IgD-negative memory B cell (primary cell): ENCODE results near the gene ICOS. TPM values are rescaled to one million over a fixed set of nuclear protein-coding genes. Genes with fewer than 3 reads are reported as not detected.
"Not testable (repeated sequence)": the region's sequence is repeated elsewhere in the genome, so short reads cannot be mapped to it uniquely, and the experiment has no call there.

ENCODE experiments used
- H3K27ac Mint-ChIP-seq, 3 donors: one replicate each; pipeline ENCODE4 v1.8.0; 2020 to 2022; ENCODE audit warnings: mild to moderate bottlenecking in 3 of 3, mixed read lengths in 3 of 3, moderate library complexity in 1 of 3
- H3K27me3 Mint-ChIP-seq: one replicate; pipeline ENCODE4 v1.8.0; 2021; ENCODE audit warnings: mixed read lengths
- H3K36me3 Mint-ChIP-seq: one replicate; pipeline ENCODE4 v1.8.0; 2020; ENCODE audit warnings: mild to moderate bottlenecking, mixed read lengths
- H3K4me1 Mint-ChIP-seq, 3 donors: one replicate each; pipeline ENCODE4 v1.8.0; 2020 to 2022; ENCODE audit warnings: mixed read lengths in 3 of 3, mild to moderate bottlenecking in 1 of 3
- H3K4me3 Mint-ChIP-seq, 4 donors: one replicate each; pipeline ENCODE4 v1.8.0; 2020 to 2022; ENCODE audit warnings: mild to moderate bottlenecking in 4 of 4, mixed read lengths in 4 of 4, moderate library complexity in 3 of 4
- H3K9me3 Mint-ChIP-seq, 3 donors: one replicate each; pipeline ENCODE4 v1.8.0; 2020 to 2021; ENCODE audit warnings: mixed read lengths in 3 of 3, mild to moderate bottlenecking in 1 of 3
- polyA plus RNA-seq: library from polyadenylated mRNA; unstranded; fragments of 300-500 nt; fragmentation: Illumina TruSeq; gene quantifications from one replicate; pipeline ENCODE4 v1.2.3, GENCODE V29; 2021

Gene ICOS
- polyA plus RNA-seq, 1 donor from 2014 or later: 0.29 TPM

- no peak overlapping the region for H3K27ac Mint-ChIP-seq
- H3K9me3 Mint-ChIP-seq: peaks cover 0 to 3% (median 3%) of the 10 kb centered on the region in 3 donors
- no peak overlapping the region for H3K4me3 Mint-ChIP-seq
- H3K36me3 Mint-ChIP-seq: no peaks in the 10 kb centered on the region
- H3K4me1 Mint-ChIP-seq: no peaks in the 10 kb centered on the region
- H3K27me3 Mint-ChIP-seq: peaks cover 11% of the 10 kb centered on the region
Measured at GRCh38 chr2:203973000-203973399, 36.4 kb downstream of the ICOS start.

GRCh38 chr2:203973676-203974075 lies 37.1 kb downstream of the ICOS start:
- Mint-ChIP-seq H3K9me3 (peaks cover 0 to 3% (median 0%) of the 10 kb centered on the region in 3 donors), H3K27ac (no peak overlapping the region), H3K36me3 (no peaks in the 10 kb centered on the region), H3K4me1 (no peaks in the 10 kb centered on the region), H3K27me3 (peaks cover 11% of the 10 kb centered on the region), H3K4me3 (no peak overlapping the region)

GRCh38 chr2:203975912-203976311 lies 39.3 kb downstream of the ICOS start:
- H3K27ac Mint-ChIP-seq: no peak overlapping the region
- H3K36me3 Mint-ChIP-seq: no peaks in the 10 kb centered on the region
- H3K4me1 Mint-ChIP-seq: no peaks in the 10 kb centered on the region
- H3K4me3 Mint-ChIP-seq: no peak overlapping the region
- H3K27me3 Mint-ChIP-seq: peaks cover 11% of the 10 kb centered on the region
- H3K9me3 Mint-ChIP-seq: peaks cover 0 to 3% (median 0%) of the 10 kb centered on the region in 3 donors

- Mint-ChIP-seq H3K27ac (no peak overlapping the region), H3K27me3 (peaks cover 9% of the 10 kb centered on the region), H3K9me3 (peaks cover 0 to 2% (median 0%) of the 10 kb centered on the region in 3 donors), H3K4me1 (no peaks in the 10 kb centered on the region), H3K4me3 (no peak overlapping the region), H3K36me3 (no peaks in the 10 kb centered on the region)
Measured at GRCh38 chr2:203982276-203982675, 45.7 kb downstream of the ICOS start.

GRCh38 chr2:203983064-203983715 lies 46.6 kb downstream of the ICOS start:
- peaks cover 10% of the 10 kb centered on the region for H3K27me3 Mint-ChIP-seq
- no peaks in the 10 kb centered on the region for H3K36me3 Mint-ChIP-seq
- H3K9me3 Mint-ChIP-seq: peaks cover 0 to 2% (median 0%) of the 10 kb centered on the region in 3 donors
- H3K4me3 Mint-ChIP-seq: no peak overlapping the region
- H3K4me1 Mint-ChIP-seq: no peaks in the 10 kb centered on the region
- no peak overlapping the region for H3K27ac Mint-ChIP-seq

GRCh38 chr2:203985978-203986377 lies 49.4 kb downstream of the ICOS start:
- H3K4me3 Mint-ChIP-seq, H3K36me3 Mint-ChIP-seq, H3K9me3 Mint-ChIP-seq, H3K4me1 Mint-ChIP-seq: not testable (repeated sequence)
- Mint-ChIP-seq H3K27ac (peak overlapping the region in 1 of 3 donors; percentile 64), H3K27me3 (peaks cover 10% of the 10 kb centered on the region)

GRCh38 chr2:203987959-203988358 lies 51.4 kb downstream of the ICOS start:
- Mint-ChIP-seq H3K27ac (no peak overlapping the region), H3K9me3 (no peaks in the 10 kb centered on the region), H3K27me3 (peaks cover 5% of the 10 kb centered on the region), H3K4me3 (no peak overlapping the region), H3K36me3 (no peaks in the 10 kb centered on the region), H3K4me1 (no peaks in the 10 kb centered on the region)

GRCh38 chr2:203988500-203989260 lies 52.1 kb downstream of the ICOS start:
- no peak overlapping the region for H3K4me3 Mint-ChIP-seq
- H3K27ac Mint-ChIP-seq: no peak overlapping the region
- H3K4me1 Mint-ChIP-seq: no peaks in the 10 kb centered on the region
- H3K27me3 Mint-ChIP-seq: peaks cover 5% of the 10 kb centered on the region
- no peaks in the 10 kb centered on the region for H3K9me3 Mint-ChIP-seq
- no peaks in the 10 kb centered on the region for H3K36me3 Mint-ChIP-seq

GRCh38 chr2:203989521-203989920 lies 53.0 kb downstream of the ICOS start:
- Mint-ChIP-seq H3K27ac (no peak overlapping the region), H3K9me3 (no peaks in the 10 kb centered on the region), H3K27me3 (peaks cover 5% of the 10 kb centered on the region), H3K4me1 (no peaks in the 10 kb centered on the region), H3K36me3 (no peaks in the 10 kb centered on the region), H3K4me3 (no peak overlapping the region)

- no peak overlapping the region for H3K4me3 Mint-ChIP-seq
- peaks cover 0 to 2% (median 0%) of the 10 kb centered on the region in 3 donors for H3K9me3 Mint-ChIP-seq
- no peaks in the 10 kb centered on the region for H3K36me3 Mint-ChIP-seq
- H3K27me3 Mint-ChIP-seq: no peaks in the 10 kb centered on the region
- no peak overlapping the region for H3K27ac Mint-ChIP-seq
- H3K4me1 Mint-ChIP-seq: no peaks in the 10 kb centered on the region
Measured at GRCh38 chr2:203992509-203992908, 55.9 kb downstream of the ICOS start.

GRCh38 chr2:203993011-203993410 lies 56.4 kb downstream of the ICOS start:
- H3K27me3 Mint-ChIP-seq: no peaks in the 10 kb centered on the region
- no peaks in the 10 kb centered on the region for H3K36me3 Mint-ChIP-seq
- H3K27ac Mint-ChIP-seq: no peak overlapping the region
- no peaks in the 10 kb centered on the region for H3K4me1 Mint-ChIP-seq
- no peak overlapping the region for H3K4me3 Mint-ChIP-seq
- peaks cover 0 to 2% (median 0%) of the 10 kb centered on the region in 3 donors for H3K9me3 Mint-ChIP-seq

GRCh38 chr2:203993560-203993959 lies 57.0 kb downstream of the ICOS start:
- no peaks in the 10 kb centered on the region for H3K4me1 Mint-ChIP-seq

GRCh38 chr2:203994735-203995134 lies 58.2 kb downstream of the ICOS start:
- Mint-ChIP-seq H3K4me1 (no peaks in the 10 kb centered on the region), H3K36me3 (no peaks in the 10 kb centered on the region), H3K27ac (no peak overlapping the region), H3K27me3 (no peaks in the 10 kb centered on the region), H3K4me3 (no peak overlapping the region), H3K9me3 (peaks cover 0 to 2% (median 0%) of the 10 kb centered on the region in 3 donors)

More at GRCh38 chr2:203993560-203993959, 57.0 kb downstream of the ICOS start:
- no peak overlapping the region for H3K4me3 Mint-ChIP-seq
- no peaks in the 10 kb centered on the region for H3K36me3 Mint-ChIP-seq
- no peaks in the 10 kb centered on the region for H3K27me3 Mint-ChIP-seq
- H3K9me3 Mint-ChIP-seq: peaks cover 0 to 2% (median 0%) of the 10 kb centered on the region in 3 donors
- H3K27ac Mint-ChIP-seq: no peak overlapping the region

- H3K4me3 Mint-ChIP-seq: no peak overlapping the region
- H3K27ac Mint-ChIP-seq: no peak overlapping the region
- no peaks in the 10 kb centered on the region for H3K4me1 Mint-ChIP-seq
- peaks cover 0 to 2% (median 0%) of the 10 kb centered on the region in 3 donors for H3K9me3 Mint-ChIP-seq
- H3K36me3 Mint-ChIP-seq: no peaks in the 10 kb centered on the region
- no peaks in the 10 kb centered on the region for H3K27me3 Mint-ChIP-seq
Measured at GRCh38 chr2:203996692-203997091, 60.1 kb downstream of the ICOS start.

GRCh38 chr2:203997481-203997880 lies 60.9 kb downstream of the ICOS start:
- Mint-ChIP-seq H3K4me3 (no peak overlapping the region), H3K9me3 (peaks cover 0 to 2% (median 0%) of the 10 kb centered on the region in 3 donors), H3K36me3 (no peaks in the 10 kb centered on the region), H3K27me3 (no peaks in the 10 kb centered on the region), H3K4me1 (no peaks in the 10 kb centered on the region), H3K27ac (no peak overlapping the region)
